ENCODE results near the gene PNP. TPM values are rescaled to one million over a fixed set of nuclear protein-coding genes. Genes with fewer than 3 reads are reported as not detected.

The PNP gene
- total RNA-seq, 1 experiment from 2014 or later = 87.5 TPM

DNA sequence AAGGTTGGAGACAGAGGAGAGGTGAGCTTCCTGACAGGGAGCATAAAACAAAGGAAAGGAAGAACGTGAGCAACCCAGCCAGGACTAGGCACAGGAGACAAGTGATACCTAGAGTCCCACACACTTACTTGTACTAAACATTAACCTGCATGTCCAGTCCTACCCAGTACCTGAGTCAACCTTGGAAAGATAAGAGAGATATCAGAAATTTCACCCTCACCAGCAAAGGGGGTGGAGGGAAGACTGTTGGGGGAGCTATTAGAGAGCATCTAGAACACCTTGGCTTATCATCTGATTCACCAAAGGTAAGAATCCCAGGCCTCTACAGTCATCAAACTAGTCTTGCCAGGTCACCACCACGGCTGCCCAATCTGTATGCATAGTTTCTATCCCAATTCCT is 44.4 kb upstream of the PNP start:
- Histone ChIP-seq H4K20me1 (ENCODE audit: control insufficient read depth, insufficient read depth, insufficient read length) (no peaks in the 10 kb centered on the region), H3K23me2 (ENCODE audit: insufficient read length, low read depth, low read length, poor library complexity, severe bottlenecking) (no peaks in the 10 kb centered on the region), H4K91ac (ENCODE audit: insufficient read length, low read depth, low read length) (no peak overlapping the region), H3K4ac (ENCODE audit: low read depth, low read length) (no peak overlapping the region), H2AK5ac (ENCODE audit: insufficient read length, low read length) (no peak overlapping the region), H3K9me3 (ENCODE audit: control insufficient read depth, low read depth, low read length) (no peaks in the 10 kb centered on the region), H3K79me1 (ENCODE audit: insufficient read depth, low read depth, low read length, poor library complexity, severe bottlenecking) (no peaks in the 10 kb centered on the region), H3K23ac (ENCODE audit: insufficient read length, low read depth, low read length) (no peak overlapping the region), H3T11ph (ENCODE audit: low read length) (no peak overlapping the region), H3K56ac (ENCODE audit: insufficient read length, low read depth, low read length) (no peak overlapping the region), H3K9ac (ENCODE audit: extremely low read depth, insufficient read length, low read length) (no peak overlapping the region), H3K27me3 (ENCODE audit: insufficient read depth, low read length) (no peaks in the 10 kb centered on the region), H4K5ac (ENCODE audit: insufficient read length, low read depth, low read length) (no peak overlapping the region), H2BK120ac (ENCODE audit: low read depth, low read length, poor library complexity, severe bottlenecking) (no peak overlapping the region), H2AFZ (ENCODE audit: low read length) (no peak overlapping the region), H3K4me2 (ENCODE audit: insufficient read depth, insufficient read length, low read length) (no peak overlapping the region), H3K79me2 (ENCODE audit: insufficient read depth, low read length) (no peaks in the 10 kb centered on the region), H2BK12ac (ENCODE audit: insufficient read length, low read depth, low read length) (no peak overlapping the region), H3K27ac (ENCODE audit: insufficient read length, low read depth, low read length) (no peak overlapping the region), H3K18ac (ENCODE audit: insufficient read length, low read depth, low read length) (no peak overlapping the region), H2BK15ac (ENCODE audit: low read depth, low read length) (no peak overlapping the region), H2BK20ac (ENCODE audit: low read depth, low read length, poor library complexity, severe bottlenecking) (no peak overlapping the region), H3K4me1 (ENCODE audit: insufficient read depth, low read length) (peaks cover 9% of the 10 kb centered on the region; the same call in 1 of the 2 replicates), H3K14ac (ENCODE audit: insufficient read depth, low read length) (no peak overlapping the region), H2BK5ac (ENCODE audit: insufficient read length, low read length) (no peak overlapping the region), H4K8ac (replicated peaks; ENCODE audit: insufficient read length, low read depth, low read length) (no peak overlapping the region)
- Mint-ChIP-seq H3K4me3 (no peak overlapping the region), H3K9me3 (no peaks in the 10 kb centered on the region), H3K27ac (no peak overlapping the region), H3K27me3 (ENCODE audit: low read depth) (no peaks in the 10 kb centered on the region), H3K36me3 (ENCODE audit: insufficient read depth in 1 of 3, low read depth in 3 of 3) (no peaks in the 10 kb centered on the region), H3K4me1 (peaks cover 18 to 25% of the 10 kb centered on the region in 2 experiments)
- TF ChIP-seq, protein P1, sequence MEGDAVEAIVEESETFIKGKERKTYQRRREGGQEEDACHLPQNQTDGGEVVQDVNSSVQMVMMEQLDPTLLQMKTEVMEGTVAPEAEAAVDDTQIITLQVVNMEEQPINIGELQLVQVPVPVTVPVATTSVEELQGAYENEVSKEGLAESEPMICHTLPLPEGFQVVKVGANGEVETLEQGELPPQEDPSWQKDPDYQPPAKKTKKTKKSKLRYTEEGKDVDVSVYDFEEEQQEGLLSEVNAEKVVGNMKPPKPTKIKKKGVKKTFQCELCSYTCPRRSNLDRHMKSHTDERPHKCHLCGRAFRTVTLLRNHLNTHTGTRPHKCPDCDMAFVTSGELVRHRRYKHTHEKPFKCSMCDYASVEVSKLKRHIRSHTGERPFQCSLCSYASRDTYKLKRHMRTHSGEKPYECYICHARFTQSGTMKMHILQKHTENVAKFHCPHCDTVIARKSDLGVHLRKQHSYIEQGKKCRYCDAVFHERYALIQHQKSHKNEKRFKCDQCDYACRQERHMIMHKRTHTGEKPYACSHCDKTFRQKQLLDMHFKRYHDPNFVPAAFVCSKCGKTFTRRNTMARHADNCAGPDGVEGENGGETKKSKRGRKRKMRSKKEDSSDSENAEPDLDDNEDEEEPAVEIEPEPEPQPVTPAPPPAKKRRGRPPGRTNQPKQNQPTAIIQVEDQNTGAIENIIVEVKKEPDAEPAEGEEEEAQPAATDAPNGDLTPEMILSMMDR (conservative IDR thresholded peaks at IDR 0.05) = no peak
- no peak for DNase-seq
- WGBS (ENCODE audit: extremely low coverage, insufficient read length, low lambda C conversion rate) = no CpG with 5 or more reads among the region's 2 CpGs

All from H9 (cell line).